Measurements from ENCODE around the gene CYP4X1. TPM values are rescaled to one million over a fixed set of nuclear protein-coding genes. Genes with fewer than 3 reads are reported as not detected.
"Not testable (repeated sequence)": the region's sequence is repeated elsewhere in the genome, so short reads cannot be mapped to it uniquely, and the experiment has no call there.

The CYP4X1 gene
- total RNA-seq, result 2.8 TPM

- DNase-seq, result no peak
Observed at GRCh38 chr1:47023268-47024140, at the start of gene CYP4X1. CYP4X1 (plus strand) TSS chr1:47023669; CDS start chr1:47023818, 149 bp downstream.

GRCh38 chr1:46983166-46983829 lies 40.2 kb upstream of the CYP4X1 start:
- DNase-seq, result no peak

- no peak for DNase-seq
Observed at GRCh38 chr1:46983830-46984586, 39.5 kb upstream of the CYP4X1 start.

- DNase-seq, result not testable (repeated sequence)
Observed at GRCh38 chr1:46990541-46990940, 32.9 kb upstream of the CYP4X1 start.

GRCh38 chr1:46991083-46991923 lies 32.2 kb upstream of the CYP4X1 start:
- no peak for DNase-seq

- DNase-seq, result no peak
Observed at GRCh38 chr1:46996659-46997281, 26.7 kb upstream of the CYP4X1 start.

GRCh38 chr1:47002211-47002610 lies 21.3 kb upstream of the CYP4X1 start:
- no peak for DNase-seq

- DNase-seq, result no peak
Observed at GRCh38 chr1:47003896-47004403, 19.5 kb upstream of the CYP4X1 start.

- DNase-seq, result not testable (repeated sequence)
Observed at GRCh38 chr1:47006437-47006836, 17.0 kb upstream of the CYP4X1 start.

- DNase-seq, result no peak
Observed at GRCh38 chr1:47013293-47013692, 10.2 kb upstream of the CYP4X1 start.

GRCh38 chr1:47021070-47021469 lies 2.4 kb upstream of the CYP4X1 start:
- DNase-seq, result no peak

GRCh38 chr1:47024141-47024801 lies 802 bp downstream of the CYP4X1 start:
- peak; percentile 40 for DNase-seq

- no peak for DNase-seq
Observed at GRCh38 chr1:47030170-47030805, 6.8 kb downstream of the CYP4X1 start.

GRCh38 chr1:47031059-47031458 lies 7.6 kb downstream of the CYP4X1 start:
- no peak for DNase-seq

- no peak for DNase-seq
Observed at GRCh38 chr1:47031585-47031984, 8.1 kb downstream of the CYP4X1 start.

- no peak for DNase-seq
Observed at GRCh38 chr1:47036764-47037163, 13.3 kb downstream of the CYP4X1 start.

- no peak for DNase-seq
Observed at GRCh38 chr1:47059376-47059775, 35.9 kb downstream of the CYP4X1 start.

GRCh38 chr1:47067097-47067594 lies 43.7 kb downstream of the CYP4X1 start, which contains the start of gene CYP4Z1:
CYP4Z1 (plus strand) TSS chr1:47067231; CDS start chr1:47067491, 260 bp downstream.
- DNase-seq, result no peak

GRCh38 chr1:47069080-47069479 lies 45.6 kb downstream of the CYP4X1 start:
- not testable (repeated sequence) for DNase-seq

GRCh38 chr1:47069509-47069908 lies 46.0 kb downstream of the CYP4X1 start:
- DNase-seq, result not testable (repeated sequence)

Data from skin of body (tissue), 2 donors.